NCI-H82 treated with DMSO at 0.1 percent for 48 hours (cell line): ENCODE data around the gene GTF3C2.
A peak's percentile ranks its signal among the peaks of the same experiment; 100 is the strongest.

Source experiments
- DNase-seq: peaks from one replicate; lab custom pipeline; 2025; ENCODE audit not compliant: unreplicated experiment; lab: John Stamatoyannopoulos, UW

GTF3C2 gene

GRCh38 chr2:27356382-27357181 lies at the start of gene GTF3C2:
TSS of gene GTF3C2 (minus strand) at chr2:27356764. CDS start at chr2:27343554, 13,210 bp downstream.
- DNase-seq, result peak; percentile 94

GRCh38 chr2:27400348-27401135 lies 44.0 kb upstream of the GTF3C2 start:
- DNase-seq, result no peak

- DNase-seq, result no peak
These were observed 42.4 kb upstream of the GTF3C2 start for GRCh38 chr2:27398962-27399361.

GRCh38 chr2:27393225-27393624 lies 36.7 kb upstream of the GTF3C2 start:
- DNase-seq, result no peak

- no peak for DNase-seq
These were observed 34.5 kb upstream of the GTF3C2 start for GRCh38 chr2:27390822-27391679.

GRCh38 chr2:27381577-27382181 lies 25.1 kb upstream of the GTF3C2 start:
- peak; percentile 72 for DNase-seq

GRCh38 chr2:27380626-27381545 lies 24.3 kb upstream of the GTF3C2 start, which contains the start of gene ZNF513:
TSS of gene ZNF513 (minus strand) at chr2:27380734. CDS start at chr2:27380526, 208 bp downstream.
- peak; percentile 84 for DNase-seq

GRCh38 chr2:27379836-27380625 lies 23.5 kb upstream of the GTF3C2 start:
- no peak for DNase-seq

- no peak for DNase-seq
These were observed 22.8 kb upstream of the GTF3C2 start for GRCh38 chr2:27379383-27379835.

GRCh38 chr2:27378809-27379290 lies 22.3 kb upstream of the GTF3C2 start:
- no peak for DNase-seq

GRCh38 chr2:27378096-27378808 lies 21.7 kb upstream of the GTF3C2 start:
- no peak for DNase-seq

- DNase-seq, result no peak
These were observed 21.1 kb upstream of the GTF3C2 start for GRCh38 chr2:27377618-27378095.

- DNase-seq, result no peak
These were observed 20.5 kb upstream of the GTF3C2 start for GRCh38 chr2:27376866-27377617.

GRCh38 chr2:27376151-27376865 lies 19.7 kb upstream of the GTF3C2 start:
- DNase-seq, result no peak

- DNase-seq, result no peak
These were observed 19.0 kb upstream of the GTF3C2 start for GRCh38 chr2:27375513-27376099.

- DNase-seq, result no peak
These were observed 17.0 kb upstream of the GTF3C2 start for GRCh38 chr2:27373567-27373966.
